Measurements from ENCODE around the gene ILKAP. TPM values are rescaled to one million over a fixed set of nuclear protein-coding genes. Genes with fewer than 3 reads are reported as not detected.

The ILKAP gene
- total RNA-seq, 1 donor from 2014 or later: 15.8 TPM

- no peak for DNase-seq (ENCODE audit: low read depth in 2 of 2)
These were observed 36.8 kb downstream of the ILKAP start for GRCh38 chr2:238166391-238167343.

- no peak for DNase-seq (ENCODE audit: low read depth in 2 of 2)
These were observed 38.1 kb downstream of the ILKAP start for GRCh38 chr2:238165288-238165921.

GRCh38 chr2:238164906-238165287 lies 38.6 kb downstream of the ILKAP start:
- DNase-seq (ENCODE audit: low read depth in 2 of 2): no peak

- no peak for DNase-seq (ENCODE audit: low read depth in 2 of 2)
These were observed 39.9 kb downstream of the ILKAP start for GRCh38 chr2:238163481-238164198.

- DNase-seq (ENCODE audit: low read depth in 2 of 2): no peak
These were observed 40.6 kb downstream of the ILKAP start for GRCh38 chr2:238162846-238163441.

- DNase-seq (ENCODE audit: low read depth in 2 of 2): no peak
These were observed 41.1 kb downstream of the ILKAP start for GRCh38 chr2:238162251-238162845.

GRCh38 chr2:238161291-238162051 lies 42.0 kb downstream of the ILKAP start:
- DNase-seq (ENCODE audit: low read depth in 2 of 2): no peak

GRCh38 chr2:238160206-238161129 lies 43.0 kb downstream of the ILKAP start:
- no peak for DNase-seq (ENCODE audit: low read depth in 2 of 2)

- no peak for DNase-seq (ENCODE audit: low read depth in 2 of 2)
These were observed 43.8 kb downstream of the ILKAP start for GRCh38 chr2:238159661-238160205.

GRCh38 chr2:238159071-238159539 lies 44.4 kb downstream of the ILKAP start:
- DNase-seq (ENCODE audit: low read depth in 2 of 2): no peak

GRCh38 chr2:238158509-238159070 lies 44.9 kb downstream of the ILKAP start, which contains the start of gene ERFE:
Gene ERFE (plus strand): TSS chr2:238158970. CDS start chr2:238159008, 38 bp downstream.
- DNase-seq (ENCODE audit: low read depth in 2 of 2): peak in 1 of 2 donors; percentile 43

GRCh38 chr2:238158018-238158508 lies 45.4 kb downstream of the ILKAP start:
- no peak for DNase-seq (ENCODE audit: low read depth in 2 of 2)

GRCh38 chr2:238157506-238158017 lies 45.9 kb downstream of the ILKAP start:
- no peak for DNase-seq (ENCODE audit: low read depth in 2 of 2)

GRCh38 chr2:238155761-238156694 lies 47.5 kb downstream of the ILKAP start:
- DNase-seq (ENCODE audit: low read depth in 2 of 2): no peak

- no peak for DNase-seq (ENCODE audit: low read depth in 2 of 2)
These were observed 48.3 kb downstream of the ILKAP start for GRCh38 chr2:238155051-238155760.

- DNase-seq (ENCODE audit: low read depth in 2 of 2): no peak
These were observed 48.9 kb downstream of the ILKAP start for GRCh38 chr2:238154570-238154969.

Measured in dermis microvascular lymphatic vessel endothelial cell (primary cell).